ENCODE results near the gene UPF3A. TPM values are rescaled to one million over a fixed set of nuclear protein-coding genes. Genes with fewer than 3 reads are reported as not detected.
A peak's percentile ranks its signal among the peaks of the same experiment; 100 is the strongest.
"Not testable (repeated sequence)": the region's sequence is repeated elsewhere in the genome, so short reads cannot be mapped to it uniquely, and the experiment has no call there.

UPF3A gene
- total and polyA plus RNA-seq, 10 of the 15 experiments (the other 5 are each of a cell fraction or from before 2014, with no cell fraction given) = 18.6 to 61.5 (median 43.3) TPM

DNA sequence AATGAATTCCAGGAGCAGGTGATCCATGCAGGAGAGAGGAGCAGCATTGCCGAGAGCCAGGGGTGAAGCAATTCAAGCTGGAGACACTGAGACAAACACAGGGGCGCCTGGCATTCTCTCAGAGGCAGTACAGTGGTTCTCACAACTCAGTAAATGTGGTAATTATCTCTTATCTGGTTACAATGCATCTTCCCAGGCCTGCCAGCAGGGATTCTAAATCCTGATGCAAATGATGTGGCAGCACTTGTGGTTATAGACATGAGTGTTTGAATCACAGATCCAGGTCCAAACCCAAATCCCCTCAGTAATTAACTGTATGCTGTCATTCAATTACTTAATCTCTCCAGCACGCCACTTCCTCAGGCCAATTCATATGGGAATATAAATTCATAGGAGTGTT lies 52.5 kb downstream of the UPF3A start:
- BruUV-seq (replicated peaks); H3K4me3 ChIP-seq: not testable (repeated sequence)
- ATAC-seq = peak; percentile 55

More for the DNA sequence above, 52.5 kb downstream of the UPF3A start:
- POLR2A ChIA-PET = interaction anchor here (0.8 to 3.7 kb wide), 6 partner anchors 8 to 54 kb away, joined by 3 to 19 read pairs (median 4); no protein-coding TSS in a partner anchor
- FAIRE-seq; in situ Hi-C loops (cut with MboI); H4K20me1 ChIP-seq (ENCODE audit: control insufficient read depth, insufficient read depth); H3K9me3 ChIP-seq (replicated peaks; ENCODE audit: control insufficient read depth, insufficient read depth, low read length); H3K27me3 ChIP-seq (replicated peaks in 1 of 2; ENCODE audit: control insufficient read depth in 2 of 2, insufficient read depth in 2 of 2, low read length in 1 of 2); H3K4me1 ChIP-seq (ENCODE audit: control insufficient read depth, insufficient read depth, low read length); H3K9ac ChIP-seq (ENCODE audit: control insufficient read depth, insufficient read depth, low read length); H3K36me3 ChIP-seq (ENCODE audit: control insufficient read depth in 2 of 2, insufficient read depth in 2 of 2, low read length in 1 of 2); DNase-seq (ENCODE audit: low read depth, low spot score); H3K79me2 ChIP-seq (ENCODE audit: control insufficient read depth, insufficient read depth, low read length): not testable (repeated sequence)
- TF ChIP-seq POU2F2 (IDR thresholded peaks at IDR 0.05; ENCODE audit: borderline replicate concordance, low read depth, low read length) = peak; percentile 57; the same call in 1 of the 3 replicates
- 0 out of 2 replicates have a peak, but pooled peaks have one; percentile 18 for TF ChIP-seq NFIC (IDR thresholded peaks at IDR 0.05; ENCODE audit: low read depth, low read length)
- TF ChIP-seq EED (IDR thresholded peaks at IDR 0.05; ENCODE audit: low read depth) = 0 out of 2 replicates have a peak, but pooled peaks have one; percentile 10
- TF ChIP-seq BHLHE40 (IDR thresholded peaks at IDR 0.05; ENCODE audit: borderline replicate concordance in 1 of 2, low read depth in 2 of 2, low read length in 1 of 2) = 0 out of 4 replicates have a peak, but pooled peaks of 1 of the 2 experiments have one; percentile 6
- peak; percentile 68 for TF ChIP-seq RUNX3 (IDR thresholded peaks at IDR 0.05; ENCODE audit: low read length)
- TF ChIP-seq, protein P1, sequence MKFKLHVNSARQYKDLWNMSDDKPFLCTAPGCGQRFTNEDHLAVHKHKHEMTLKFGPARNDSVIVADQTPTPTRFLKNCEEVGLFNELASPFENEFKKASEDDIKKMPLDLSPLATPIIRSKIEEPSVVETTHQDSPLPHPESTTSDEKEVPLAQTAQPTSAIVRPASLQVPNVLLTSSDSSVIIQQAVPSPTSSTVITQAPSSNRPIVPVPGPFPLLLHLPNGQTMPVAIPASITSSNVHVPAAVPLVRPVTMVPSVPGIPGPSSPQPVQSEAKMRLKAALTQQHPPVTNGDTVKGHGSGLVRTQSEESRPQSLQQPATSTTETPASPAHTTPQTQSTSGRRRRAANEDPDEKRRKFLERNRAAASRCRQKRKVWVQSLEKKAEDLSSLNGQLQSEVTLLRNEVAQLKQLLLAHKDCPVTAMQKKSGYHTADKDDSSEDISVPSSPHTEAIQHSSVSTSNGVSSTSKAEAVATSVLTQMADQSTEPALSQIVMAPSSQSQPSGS (IDR thresholded peaks at IDR 0.05; ENCODE audit: low read length) = 0 out of 2 replicates have a peak, but pooled peaks have one; percentile 28
- TF ChIP-seq IKZF2 (IDR thresholded peaks at IDR 0.05) = 0 out of 4 replicates have a peak, but pooled peaks of 1 of the 2 experiments have one; percentile 15
- SMC1A ChIA-PET (ENCODE audit: uncharacterized antibody, unreplicated experiment) = interaction anchor here (1.0 to 7.6 kb wide), 5 partner anchors 9 to 81 kb away, joined by 3 to 43 read pairs (median 8); no protein-coding TSS in a partner anchor
- CTCF ChIA-PET = interaction anchor here (1.3 to 1.7 kb wide), 4 partner anchors 9 to 54 kb away, joined by 7 to 13 read pairs (median 9); partner anchors contain the start of gene UPF3A
- RAD21 ChIA-PET (ENCODE audit: unreplicated experiment) = interaction anchor here (1.2 to 1.9 kb wide), 6 partner anchors 8 to 52 kb away, joined by 3 to 10 read pairs (median 6); partner anchors contain the start of gene UPF3A
- H3K27ac ChIP-seq (ENCODE audit: control insufficient read depth, insufficient read depth) = peak overlapping the region; percentile 49
- H3K4me2 ChIP-seq (ENCODE audit: control insufficient read depth, insufficient read depth) = peak overlapping the region; percentile 56
- H2AFZ ChIP-seq (ENCODE audit: control insufficient read depth, low read depth, low read length) = peak overlapping the region; percentile 55
- intact Hi-C loops (cut with micrococcal nuclease; ENCODE audit: unreplicated experiment) = loop anchor here (1.0 kb wide), 1 partner anchor 20 kb away; the partner anchor contains the start of gene CHAMP1
- 17% methylated on average over 3 of the region's 3 CpGs for WGBS (ENCODE audit: insufficient coverage, insufficient replicate concordance, low lambda C conversion rate, missing lambda C conversion rate)

Data from GM12878 (cell line).